GM18505 (cell line): ENCODE data around the gene PPP1R12B.
"Not testable (repeated sequence)": the region's sequence is repeated elsewhere in the genome, so short reads cannot be mapped to it uniquely, and the experiment has no call there.

Experiments
- ATAC-seq: cut with Tn5 transposase; IDR thresholded peaks from one replicate; pipeline ENCODE4 v1.9.1; 2021; ENCODE audit not compliant: unreplicated experiment
- POLR2A ChIP-seq: IDR thresholded peaks from 4 replicates; pipeline ENCODE4 v1.6.1; 2011; ENCODE audit warnings: borderline replicate concordance; ENCODE audit not compliant: insufficient read depth, insufficient read length; ENCODE audit errors: extremely low read depth

Gene PPP1R12B

DNA sequence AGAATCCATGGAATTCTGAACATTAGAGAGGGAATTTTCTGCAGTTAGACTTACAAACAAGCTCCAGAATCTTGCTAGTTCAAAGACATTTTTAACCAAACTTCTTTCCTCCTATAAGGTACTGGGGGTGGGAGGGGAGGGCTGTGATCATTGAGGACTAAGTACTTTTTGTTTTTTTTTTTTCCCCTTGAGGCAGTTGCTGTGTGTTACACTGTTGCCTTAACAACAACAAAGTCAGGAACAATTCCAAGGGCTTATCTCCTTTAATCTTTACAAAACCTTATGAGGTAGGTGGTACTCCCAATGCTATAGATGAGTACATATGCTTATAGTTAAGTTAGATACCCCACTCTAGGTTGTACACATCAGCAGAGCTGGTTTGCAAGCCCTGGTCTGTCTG, 62.9 kb downstream of the PPP1R12B start:
- no peak for TF ChIP-seq POLR2A
- no peak for ATAC-seq

GRCh38 chr1:202412421-202412820, 63.9 kb downstream of the PPP1R12B start:
- not testable (repeated sequence) for ATAC-seq

- no peak for ATAC-seq
- TF ChIP-seq POLR2A = no peak
Measured at GRCh38 chr1:202416641-202417040, 68.1 kb downstream of the PPP1R12B start.

- not testable (repeated sequence) for ATAC-seq
Measured at GRCh38 chr1:202417141-202417540, 68.6 kb downstream of the PPP1R12B start.

DNA sequence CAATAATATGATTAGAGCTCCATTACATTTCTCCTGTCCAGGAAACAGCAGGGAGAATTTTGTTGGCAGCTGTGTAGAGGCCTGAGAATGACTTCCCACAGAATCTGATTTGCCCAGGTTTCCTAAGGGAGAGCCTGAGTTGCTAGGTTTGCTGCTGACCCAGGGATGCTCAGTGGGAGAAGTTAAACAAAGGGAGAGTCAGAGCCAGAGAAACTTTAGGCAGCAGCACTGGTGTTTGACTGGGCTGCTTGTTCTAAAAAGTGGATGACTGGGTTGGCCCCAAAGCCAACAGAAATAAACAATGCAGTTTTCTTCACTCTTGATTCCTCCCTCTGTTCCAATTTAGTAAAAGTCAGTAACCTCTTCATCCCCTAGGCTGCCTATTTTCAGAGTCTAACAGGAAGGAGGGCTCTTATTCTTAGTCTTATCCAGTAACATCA, 69.3 kb downstream of the PPP1R12B start:
- not testable (repeated sequence) for ATAC-seq

DNA sequence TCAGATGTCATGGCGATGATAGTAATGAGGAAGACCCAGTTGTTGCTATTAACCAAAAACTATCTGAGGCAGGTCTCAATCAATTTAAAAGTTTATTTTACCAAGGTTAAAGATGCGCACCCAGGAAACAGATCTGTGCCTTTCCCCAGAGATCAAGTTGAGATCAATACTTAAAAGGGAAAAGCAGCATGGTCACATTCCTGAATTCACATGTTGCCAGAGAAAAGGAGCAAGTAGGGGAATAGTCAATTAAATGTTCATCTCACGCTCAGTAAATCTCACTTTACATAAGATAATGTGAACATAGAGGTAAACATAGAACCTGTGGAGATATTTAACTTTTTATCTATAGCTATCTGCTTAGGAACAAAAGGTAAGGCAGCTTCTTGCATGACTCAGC, 71.2 kb downstream of the PPP1R12B start:
- ATAC-seq = not testable (repeated sequence)

- ATAC-seq = not testable (repeated sequence)
Measured at GRCh38 chr1:202420422-202421094, 72.1 kb downstream of the PPP1R12B start.

GRCh38 chr1:202422709-202423108, 74.2 kb downstream of the PPP1R12B start:
- not testable (repeated sequence) for ATAC-seq

GRCh38 chr1:202424260-202424659, 75.8 kb downstream of the PPP1R12B start:
- ATAC-seq = not testable (repeated sequence)

- ATAC-seq = not testable (repeated sequence)
Measured at GRCh38 chr1:202430111-202430510, 81.6 kb downstream of the PPP1R12B start.

GRCh38 chr1:202432338-202432737, 83.8 kb downstream of the PPP1R12B start:
- ATAC-seq = not testable (repeated sequence)

- ATAC-seq = no peak
- no peak for TF ChIP-seq POLR2A
Measured at GRCh38 chr1:202433155-202434043, 84.9 kb downstream of the PPP1R12B start.

DNA sequence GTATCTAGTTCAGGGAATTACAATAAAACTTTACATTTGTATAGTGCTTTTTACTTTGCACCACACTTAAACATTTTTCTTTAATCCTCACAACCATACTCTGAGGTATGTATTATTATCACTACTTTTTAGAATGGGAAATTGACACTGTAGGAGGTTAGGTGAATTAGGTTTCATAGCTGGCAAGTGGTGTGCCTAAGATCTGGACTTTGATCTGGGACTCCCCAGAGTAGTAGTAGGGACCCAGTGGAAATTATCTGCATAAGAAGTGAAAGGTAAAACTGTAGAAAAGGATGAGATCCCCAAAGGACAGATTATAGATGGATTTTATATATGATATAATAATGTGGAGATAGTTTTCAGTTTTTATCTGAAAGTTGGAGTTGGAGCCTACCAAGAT, 85.6 kb downstream of the PPP1R12B start:
- no peak for ATAC-seq
- TF ChIP-seq POLR2A = no peak

DNA sequence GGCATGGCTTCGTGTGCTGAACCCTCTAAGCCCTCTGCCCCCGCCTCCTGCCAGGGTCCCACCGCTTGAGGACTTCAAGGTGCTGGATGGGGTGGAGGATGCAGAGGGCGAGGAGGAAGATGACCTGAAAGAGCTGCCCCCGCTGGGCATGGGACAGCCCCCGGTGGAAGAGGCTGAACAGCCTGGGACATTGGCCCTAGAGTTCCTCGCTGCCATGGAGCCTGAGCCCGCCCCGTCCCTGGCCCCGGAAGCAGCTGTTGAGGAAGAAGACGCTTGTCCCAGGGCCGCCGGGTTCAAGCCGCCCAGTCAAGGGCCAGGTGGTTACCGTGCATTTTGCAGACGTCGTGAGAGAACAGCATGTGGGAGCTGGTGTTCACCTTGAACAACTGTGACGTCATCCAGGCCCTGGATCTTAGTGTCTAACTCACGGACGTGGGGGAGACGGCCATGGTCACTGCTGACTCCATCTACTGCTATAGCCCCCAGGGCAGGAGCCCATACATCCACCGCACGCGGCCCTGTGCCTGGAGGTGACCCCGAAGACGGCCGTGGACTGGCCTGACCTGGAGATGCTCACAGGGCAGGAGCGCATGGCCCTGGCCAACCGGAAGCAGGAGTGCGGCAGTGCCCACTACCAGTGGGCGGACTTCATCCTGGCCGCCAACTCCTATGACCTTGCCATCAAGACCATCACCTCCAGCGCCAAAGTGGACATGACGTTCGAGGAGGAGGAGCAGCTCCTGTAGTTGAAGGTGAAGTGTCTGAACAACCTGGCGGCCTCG, 90.1 kb downstream of the PPP1R12B start:
- no peak for TF ChIP-seq POLR2A
- no peak for ATAC-seq
